ENCODE results near the gene TSPAN12. TPM values are rescaled to one million over a fixed set of nuclear protein-coding genes. Genes with fewer than 3 reads are reported as not detected.

TSPAN12 gene
- total RNA-seq, 1 experiment from 2014 or later: 7.4 TPM

DNA sequence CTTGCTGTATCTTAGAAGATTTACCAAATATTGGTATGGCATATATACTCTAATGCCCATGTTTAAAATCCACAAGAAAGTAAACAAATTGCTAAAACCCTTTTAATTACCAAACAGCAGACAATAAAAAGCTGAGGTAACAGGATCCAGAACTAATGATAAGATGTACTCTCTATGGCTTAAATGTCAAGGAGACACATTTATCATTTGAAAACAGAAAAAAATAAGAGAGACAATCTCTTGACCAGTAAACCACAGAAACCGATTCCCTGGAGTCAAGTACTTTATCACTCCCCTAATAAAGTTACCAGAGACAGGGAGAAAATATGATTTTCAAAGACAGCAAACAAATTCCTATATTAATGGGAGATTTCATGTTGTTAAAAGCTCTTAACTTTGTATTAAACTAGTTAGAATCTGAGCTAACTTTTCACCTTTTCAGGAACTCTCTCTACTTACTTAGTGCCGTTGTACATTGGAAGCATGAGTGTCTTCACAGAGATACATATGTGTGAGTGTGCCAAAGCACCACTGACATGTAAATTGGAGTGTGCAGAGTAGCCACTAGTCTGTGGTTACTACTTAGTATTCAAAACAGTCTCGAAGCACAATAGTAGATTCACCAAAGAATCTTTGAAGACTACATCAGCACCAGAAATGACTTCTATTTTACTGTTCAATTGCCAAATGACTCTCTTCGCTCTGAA, 44.2 kb downstream of the TSPAN12 start:
- TF ChIP-seq, protein P1, sequence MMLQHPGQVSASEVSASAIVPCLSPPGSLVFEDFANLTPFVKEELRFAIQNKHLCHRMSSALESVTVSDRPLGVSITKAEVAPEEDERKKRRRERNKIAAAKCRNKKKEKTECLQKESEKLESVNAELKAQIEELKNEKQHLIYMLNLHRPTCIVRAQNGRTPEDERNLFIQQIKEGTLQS (IDR thresholded peaks at IDR 0.05): no peak
- TF ChIP-seq CEBPB (IDR thresholded peaks at IDR 0.05; ENCODE audit: low read depth): no peak
- TF ChIP-seq CBX3 (IDR thresholded peaks at IDR 0.05; ENCODE audit: low read depth): no peak
- TF ChIP-seq, protein P2, sequence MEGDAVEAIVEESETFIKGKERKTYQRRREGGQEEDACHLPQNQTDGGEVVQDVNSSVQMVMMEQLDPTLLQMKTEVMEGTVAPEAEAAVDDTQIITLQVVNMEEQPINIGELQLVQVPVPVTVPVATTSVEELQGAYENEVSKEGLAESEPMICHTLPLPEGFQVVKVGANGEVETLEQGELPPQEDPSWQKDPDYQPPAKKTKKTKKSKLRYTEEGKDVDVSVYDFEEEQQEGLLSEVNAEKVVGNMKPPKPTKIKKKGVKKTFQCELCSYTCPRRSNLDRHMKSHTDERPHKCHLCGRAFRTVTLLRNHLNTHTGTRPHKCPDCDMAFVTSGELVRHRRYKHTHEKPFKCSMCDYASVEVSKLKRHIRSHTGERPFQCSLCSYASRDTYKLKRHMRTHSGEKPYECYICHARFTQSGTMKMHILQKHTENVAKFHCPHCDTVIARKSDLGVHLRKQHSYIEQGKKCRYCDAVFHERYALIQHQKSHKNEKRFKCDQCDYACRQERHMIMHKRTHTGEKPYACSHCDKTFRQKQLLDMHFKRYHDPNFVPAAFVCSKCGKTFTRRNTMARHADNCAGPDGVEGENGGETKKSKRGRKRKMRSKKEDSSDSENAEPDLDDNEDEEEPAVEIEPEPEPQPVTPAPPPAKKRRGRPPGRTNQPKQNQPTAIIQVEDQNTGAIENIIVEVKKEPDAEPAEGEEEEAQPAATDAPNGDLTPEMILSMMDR (IDR thresholded peaks at IDR 0.05 in 2 of 3, conservative IDR thresholded peaks at IDR 0.05 in 1 of 3; ENCODE audit: borderline replicate concordance in 1 of 3, insufficient read depth in 1 of 3, low read depth in 2 of 3, low read length in 2 of 3): no peak
- TF ChIP-seq TCF7L2 (IDR thresholded peaks at IDR 0.05; ENCODE audit: borderline replicate concordance, extremely low read depth, insufficient read depth, insufficient read length): no peak
- TF ChIP-seq, protein P3, sequence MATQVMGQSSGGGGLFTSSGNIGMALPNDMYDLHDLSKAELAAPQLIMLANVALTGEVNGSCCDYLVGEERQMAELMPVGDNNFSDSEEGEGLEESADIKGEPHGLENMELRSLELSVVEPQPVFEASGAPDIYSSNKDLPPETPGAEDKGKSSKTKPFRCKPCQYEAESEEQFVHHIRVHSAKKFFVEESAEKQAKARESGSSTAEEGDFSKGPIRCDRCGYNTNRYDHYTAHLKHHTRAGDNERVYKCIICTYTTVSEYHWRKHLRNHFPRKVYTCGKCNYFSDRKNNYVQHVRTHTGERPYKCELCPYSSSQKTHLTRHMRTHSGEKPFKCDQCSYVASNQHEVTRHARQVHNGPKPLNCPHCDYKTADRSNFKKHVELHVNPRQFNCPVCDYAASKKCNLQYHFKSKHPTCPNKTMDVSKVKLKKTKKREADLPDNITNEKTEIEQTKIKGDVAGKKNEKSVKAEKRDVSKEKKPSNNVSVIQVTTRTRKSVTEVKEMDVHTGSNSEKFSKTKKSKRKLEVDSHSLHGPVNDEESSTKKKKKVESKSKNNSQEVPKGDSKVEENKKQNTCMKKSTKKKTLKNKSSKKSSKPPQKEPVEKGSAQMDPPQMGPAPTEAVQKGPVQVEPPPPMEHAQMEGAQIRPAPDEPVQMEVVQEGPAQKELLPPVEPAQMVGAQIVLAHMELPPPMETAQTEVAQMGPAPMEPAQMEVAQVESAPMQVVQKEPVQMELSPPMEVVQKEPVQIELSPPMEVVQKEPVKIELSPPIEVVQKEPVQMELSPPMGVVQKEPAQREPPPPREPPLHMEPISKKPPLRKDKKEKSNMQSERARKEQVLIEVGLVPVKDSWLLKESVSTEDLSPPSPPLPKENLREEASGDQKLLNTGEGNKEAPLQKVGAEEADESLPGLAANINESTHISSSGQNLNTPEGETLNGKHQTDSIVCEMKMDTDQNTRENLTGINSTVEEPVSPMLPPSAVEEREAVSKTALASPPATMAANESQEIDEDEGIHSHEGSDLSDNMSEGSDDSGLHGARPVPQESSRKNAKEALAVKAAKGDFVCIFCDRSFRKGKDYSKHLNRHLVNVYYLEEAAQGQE (IDR thresholded peaks at IDR 0.05; ENCODE audit: low read depth): no peak
- TF ChIP-seq, protein P4, sequence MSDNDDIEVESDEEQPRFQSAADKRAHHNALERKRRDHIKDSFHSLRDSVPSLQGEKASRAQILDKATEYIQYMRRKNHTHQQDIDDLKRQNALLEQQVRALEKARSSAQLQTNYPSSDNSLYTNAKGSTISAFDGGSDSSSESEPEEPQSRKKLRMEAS (IDR thresholded peaks at IDR 0.05): no peak
- TF ChIP-seq FOSL1 (IDR thresholded peaks at IDR 0.05; ENCODE audit: low read depth): no peak
- ChIA-PET RAD21 (ENCODE audit: low non-redundant PET in 1 of 2, low total read pairs in 2 of 2, uncharacterized antibody in 2 of 2, unreplicated experiment in 2 of 2) (no interaction called here), POLR2A (no interaction called here), CTCF (interaction anchor here (1.0 kb wide), 1 partner anchor 8 kb away, joined by 5 read pairs; no protein-coding TSS in a partner anchor)
- H3K36me3 ChIP-seq (ENCODE audit: control insufficient read depth in 1 of 2, insufficient read depth in 2 of 2, low read length in 2 of 2): no peaks in the 10 kb centered on the region
- H4K20me1 ChIP-seq (ENCODE audit: insufficient read depth): no peaks in the 10 kb centered on the region
- H3K79me2 ChIP-seq (ENCODE audit: insufficient read depth, low read length): no peaks in the 10 kb centered on the region
- no peaks in the 10 kb centered on the region for H3K9me2 ChIP-seq (ENCODE audit: insufficient read depth)
- H2AFZ ChIP-seq (ENCODE audit: low read depth, low read length, poor library complexity, severe bottlenecking): no peak overlapping the region
- no peak overlapping the region for H3K4me3 ChIP-seq (replicated peaks in 1 of 2; ENCODE audit: low read depth in 1 of 2, low read length in 2 of 2)
- no peaks in the 10 kb centered on the region for H3K4me1 ChIP-seq (ENCODE audit: control insufficient read depth in 1 of 2, insufficient read depth in 2 of 2, low read length in 2 of 2)
- H3K27me3 ChIP-seq (ENCODE audit: insufficient read depth, low read length): no peaks in the 10 kb centered on the region
- no peaks in the 10 kb centered on the region for H3K9me3 ChIP-seq (ENCODE audit: control insufficient read depth in 1 of 2, insufficient read depth in 1 of 2, low read depth in 1 of 2, low read length in 2 of 2)
- intact Hi-C loops (cut with micrococcal nuclease): no loop called here
- no peak overlapping the region for H3K4me2 ChIP-seq (ENCODE audit: low read length)
- DNase-seq (ENCODE audit: low read depth, low spot score): no peak
- ATAC-seq: no peak
- H3K27ac ChIP-seq (ENCODE audit: low read depth, low read length): no peak overlapping the region
- no peak overlapping the region for H3K9ac ChIP-seq (ENCODE audit: low read length)
- no TSS peak for BruUV-seq (replicated peaks)
